Embryonic facial prominence (tissue), 1 donor: Measurements from ENCODE around the gene SLC25A28.
A peak's percentile ranks its signal among the peaks of the same experiment; 100 is the strongest.

Source experiments
- DNase-seq: peaks from one replicate; pipeline ENCODE4 v3.0.0-alpha.2; 2016; ENCODE audit errors: extremely low spot score

The SLC25A28 gene

GRCh38 chr10:99619851-99620710, at the start of gene SLC25A28:
Gene SLC25A28, minus strand, starts transcription at chr10:99620439. Its CDS starts 104 bp downstream, at chr10:99620335.
- DNase-seq: peak; percentile 100

- no peak for DNase-seq
Measured at GRCh38 chr10:99667108-99667751, 47.0 kb upstream of the SLC25A28 start.

- no peak for DNase-seq
Measured at GRCh38 chr10:99665304-99665703, 45.1 kb upstream of the SLC25A28 start.

GRCh38 chr10:99661377-99661763, 41.1 kb upstream of the SLC25A28 start:
- DNase-seq: no peak

- no peak for DNase-seq
Measured at GRCh38 chr10:99660662-99661376, 40.6 kb upstream of the SLC25A28 start.

DNA sequence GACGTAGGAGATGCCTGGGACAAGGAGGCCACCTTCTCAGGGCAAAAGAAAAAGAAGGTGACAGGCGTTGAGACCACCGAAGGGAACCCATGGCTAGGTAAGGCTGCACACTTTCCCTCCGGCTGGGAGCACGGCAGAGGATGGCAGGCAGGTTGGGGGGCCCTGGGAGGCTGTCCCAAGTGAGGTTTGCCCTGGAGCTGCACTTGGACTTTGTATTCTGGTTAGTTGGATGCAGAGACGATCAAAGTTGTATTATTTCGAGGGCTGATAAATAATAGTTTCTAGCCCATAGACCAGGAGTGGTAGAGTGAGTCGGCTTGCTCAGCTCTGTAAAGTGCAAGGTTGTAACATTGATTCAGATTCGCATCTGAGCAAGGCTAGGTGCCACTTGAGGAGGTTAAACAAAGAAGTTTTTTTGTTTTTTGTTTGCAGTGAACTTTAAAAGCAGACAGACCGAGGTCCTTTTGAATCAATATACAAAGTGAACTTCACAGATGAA, 39.7 kb upstream of the SLC25A28 start:
- no peak for DNase-seq

- peak; percentile 80 for DNase-seq
Measured at GRCh38 chr10:99659031-99659867, 39.0 kb upstream of the SLC25A28 start, which contains the start of gene ENTPD7. Gene ENTPD7, plus strand, starts transcription at chr10:99659509. Its CDS starts 448 bp downstream, at chr10:99659957.

DNA sequence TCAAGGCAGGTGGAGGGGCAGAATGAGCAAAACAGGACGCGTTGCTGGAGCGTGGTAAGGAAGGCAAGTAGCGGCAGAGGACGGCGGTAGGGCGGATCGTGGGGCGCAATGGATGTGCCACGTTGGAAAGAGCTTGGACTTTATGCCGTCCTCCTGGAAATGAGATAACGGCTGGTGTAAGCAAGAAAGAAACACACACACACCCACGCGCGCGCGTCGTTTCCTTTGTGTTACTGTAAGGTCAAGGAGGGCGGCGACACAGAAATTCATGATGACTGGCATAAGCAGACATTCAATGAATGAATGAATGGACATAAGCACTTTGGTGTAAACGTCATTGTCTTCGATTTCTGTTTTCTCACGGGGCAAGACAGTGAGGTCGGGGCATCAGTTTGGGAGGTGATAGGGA, 38.4 kb upstream of the SLC25A28 start:
- no peak for DNase-seq

DNA sequence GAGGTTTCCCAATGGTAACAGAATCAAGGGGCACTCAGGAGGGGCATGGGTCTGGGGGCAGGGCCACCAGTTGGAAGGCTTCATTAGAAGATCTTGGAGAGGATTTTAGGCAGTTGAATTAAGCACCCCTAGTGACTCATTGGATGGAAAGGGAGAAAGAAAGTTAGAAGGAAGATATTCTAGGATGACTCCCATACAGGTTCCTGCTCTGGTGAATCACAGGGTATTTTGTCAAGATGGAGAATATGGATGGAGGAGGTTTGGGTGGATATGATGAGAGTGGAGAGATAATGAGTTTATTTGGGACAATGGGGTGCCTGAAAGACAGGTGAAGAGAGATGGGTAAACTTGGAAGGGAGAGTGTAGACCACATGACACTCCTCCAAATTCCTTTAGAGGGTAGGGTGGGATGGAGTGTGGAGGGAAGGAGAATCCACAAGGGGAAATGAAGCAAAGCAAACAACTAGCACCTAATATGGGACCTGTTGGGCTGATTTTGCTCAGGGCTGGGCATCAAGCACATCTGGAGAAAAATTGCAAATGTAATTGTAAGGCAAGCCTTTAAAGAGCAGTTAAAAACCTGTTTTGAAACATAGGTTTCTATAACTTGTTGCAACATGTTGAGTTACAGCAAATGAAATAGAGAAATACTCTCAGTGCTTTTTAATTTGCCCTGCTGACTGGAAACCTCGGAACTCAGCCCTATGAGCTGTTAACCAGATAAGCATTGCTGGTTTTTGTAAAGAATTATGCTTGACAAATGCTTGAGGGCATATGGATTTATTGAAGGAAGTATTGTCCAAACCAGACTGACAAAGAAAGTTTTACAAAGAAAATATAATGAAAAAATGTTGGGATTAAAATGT, 36.2 kb upstream of the SLC25A28 start:
- DNase-seq: no peak

- no peak for DNase-seq
Measured at GRCh38 chr10:99654390-99655175, 34.3 kb upstream of the SLC25A28 start.

DNA sequence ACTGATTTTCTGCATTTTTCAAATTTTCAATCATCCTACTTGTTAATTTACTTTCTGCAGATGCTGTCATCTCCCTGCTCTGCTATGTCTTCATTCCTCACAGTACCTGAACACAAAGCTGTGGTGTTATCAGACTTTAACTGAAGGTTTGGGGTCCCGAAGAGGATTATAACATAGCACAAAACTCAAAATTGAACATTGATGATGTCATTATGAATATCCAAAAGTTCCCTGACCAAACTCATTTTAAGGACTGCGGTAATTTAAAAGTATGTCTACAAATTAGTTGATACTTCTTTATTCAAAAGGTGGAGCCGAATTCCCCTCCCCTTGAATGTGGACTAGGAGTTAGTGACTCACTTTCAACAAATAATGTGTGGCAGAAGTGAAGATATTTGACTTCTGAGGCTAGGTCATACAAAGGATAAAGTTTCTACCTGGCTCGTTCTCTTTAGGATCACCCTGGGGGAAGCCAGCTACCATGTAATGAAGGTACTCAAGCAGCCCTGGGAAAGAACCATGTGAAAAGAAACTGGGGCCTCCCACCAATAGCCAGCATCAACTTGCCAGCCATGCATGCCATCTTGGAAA, 32.7 kb upstream of the SLC25A28 start:
- no peak for DNase-seq

GRCh38 chr10:99648717-99649116, 28.5 kb upstream of the SLC25A28 start:
- no peak for DNase-seq

GRCh38 chr10:99647601-99648151, 27.4 kb upstream of the SLC25A28 start:
- DNase-seq: no peak

DNA sequence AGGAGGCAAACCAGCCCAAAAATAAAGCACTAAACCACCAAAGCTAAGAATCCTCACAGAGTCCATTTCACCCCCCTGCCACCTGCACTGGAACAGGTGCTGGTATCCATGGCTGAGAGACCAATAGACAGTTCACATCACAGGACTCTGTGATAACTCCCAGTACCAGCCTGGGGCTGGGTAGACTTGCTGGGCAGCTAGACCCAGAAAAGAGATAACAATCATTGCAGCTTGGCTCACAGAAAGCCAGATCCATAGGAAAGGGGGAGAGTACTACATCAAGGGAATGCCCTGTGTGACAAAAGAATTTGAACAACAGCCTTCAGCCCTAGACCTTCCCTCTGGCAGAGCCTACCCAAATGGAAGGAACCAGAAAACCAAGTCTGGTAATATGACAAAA, 13.6 kb upstream of the SLC25A28 start:
- DNase-seq: no peak

- no peak for DNase-seq
Measured at GRCh38 chr10:99631496-99631895, 11.3 kb upstream of the SLC25A28 start.

- DNase-seq: no peak
Measured at GRCh38 chr10:99630991-99631390, 10.8 kb upstream of the SLC25A28 start.

- DNase-seq: no peak
Measured at GRCh38 chr10:99630433-99630832, 10.2 kb upstream of the SLC25A28 start.

DNA sequence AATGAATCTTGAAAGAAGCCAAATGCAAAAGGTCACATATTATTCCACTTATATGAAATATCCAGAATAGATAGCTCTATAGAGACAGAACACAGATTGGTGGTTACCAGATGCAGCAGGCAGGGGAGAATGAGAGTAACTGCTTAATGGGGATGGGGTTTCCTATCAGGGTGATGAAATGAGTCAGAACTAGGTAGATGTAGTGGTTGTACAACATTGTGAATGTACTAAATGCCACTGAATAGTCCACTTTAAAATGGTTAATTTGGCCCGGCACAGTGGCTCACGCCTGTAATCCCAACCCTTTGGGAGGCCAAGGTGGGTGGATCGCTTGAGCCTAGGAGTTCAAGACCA, 9.4 kb upstream of the SLC25A28 start:
- DNase-seq: no peak
